Hepatocyte (in vitro differentiated cells): ENCODE measurements around the gene LY86.

Experiments
- EZH2 ChIP-seq: fragments of 200-600 bp; sonication (generic); IDR thresholded peaks from 2 replicates; pipeline ENCODE4 v1.6.1; 2016; ENCODE audit warnings: antibody characterized with exemption, mild to moderate bottlenecking, borderline replicate concordance
- EZH2phosphoT487 ChIP-seq: fragments of 200-600 bp; sonication (generic); IDR thresholded peaks from one replicate; pipeline ENCODE4 v1.6.1; 2018; ENCODE audit warnings: antibody characterized with exemption, mild to moderate bottlenecking, low read depth, moderate library complexity; ENCODE audit not compliant: unreplicated experiment, severe bottlenecking
- TF ChIP-seq, protein P1 (sequence below): fragments of 200-600 bp; sonication (generic); IDR thresholded peaks from 2 replicates; pipeline ENCODE4 v1.5.1; 2016; ENCODE audit warnings: antibody characterized with exemption, mild to moderate bottlenecking; ENCODE audit not compliant: poor library complexity

DNA sequence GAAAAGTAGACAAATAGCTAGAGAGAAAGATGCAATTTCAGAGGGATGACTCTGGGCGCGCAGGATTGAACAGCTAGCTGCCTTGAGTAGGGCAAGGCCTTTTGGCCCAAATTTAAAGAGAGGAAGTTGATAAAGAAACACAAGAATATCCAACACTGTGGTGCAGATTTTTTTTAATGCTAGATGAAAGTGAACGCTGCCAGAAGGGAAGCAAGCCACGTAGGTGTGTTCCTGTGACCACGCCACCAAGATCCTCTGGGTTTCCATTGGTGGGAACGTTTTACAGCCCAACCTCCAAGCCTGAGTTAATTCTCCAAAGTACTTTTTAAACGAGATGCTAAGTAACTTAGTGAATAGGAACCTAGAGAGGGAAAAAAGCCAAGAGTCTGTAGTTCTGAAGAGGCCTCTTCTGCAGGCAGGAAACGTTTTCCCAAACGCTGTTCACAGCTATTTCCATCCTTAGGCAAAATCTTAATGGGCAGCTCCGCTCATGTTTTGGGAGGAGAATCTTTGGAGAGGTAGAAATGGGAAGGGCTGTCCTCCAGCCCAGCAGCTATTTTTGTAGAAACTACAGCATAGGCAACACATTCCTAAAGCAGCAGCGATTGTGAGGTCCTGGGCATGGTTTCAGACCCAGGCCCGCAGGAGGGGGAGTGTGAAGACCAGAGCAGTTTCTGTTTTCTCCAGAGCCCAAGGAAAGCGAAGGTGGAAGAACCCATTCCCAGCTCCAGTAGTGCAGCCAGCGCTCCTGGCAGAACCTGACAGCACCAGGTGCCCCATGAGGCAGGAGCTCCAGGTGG, 8.2 kb downstream of the LY86 start:
- TF ChIP-seq EZH2 (no peak), EZH2phosphoT487 (no peak)
- TF ChIP-seq, protein P1, sequence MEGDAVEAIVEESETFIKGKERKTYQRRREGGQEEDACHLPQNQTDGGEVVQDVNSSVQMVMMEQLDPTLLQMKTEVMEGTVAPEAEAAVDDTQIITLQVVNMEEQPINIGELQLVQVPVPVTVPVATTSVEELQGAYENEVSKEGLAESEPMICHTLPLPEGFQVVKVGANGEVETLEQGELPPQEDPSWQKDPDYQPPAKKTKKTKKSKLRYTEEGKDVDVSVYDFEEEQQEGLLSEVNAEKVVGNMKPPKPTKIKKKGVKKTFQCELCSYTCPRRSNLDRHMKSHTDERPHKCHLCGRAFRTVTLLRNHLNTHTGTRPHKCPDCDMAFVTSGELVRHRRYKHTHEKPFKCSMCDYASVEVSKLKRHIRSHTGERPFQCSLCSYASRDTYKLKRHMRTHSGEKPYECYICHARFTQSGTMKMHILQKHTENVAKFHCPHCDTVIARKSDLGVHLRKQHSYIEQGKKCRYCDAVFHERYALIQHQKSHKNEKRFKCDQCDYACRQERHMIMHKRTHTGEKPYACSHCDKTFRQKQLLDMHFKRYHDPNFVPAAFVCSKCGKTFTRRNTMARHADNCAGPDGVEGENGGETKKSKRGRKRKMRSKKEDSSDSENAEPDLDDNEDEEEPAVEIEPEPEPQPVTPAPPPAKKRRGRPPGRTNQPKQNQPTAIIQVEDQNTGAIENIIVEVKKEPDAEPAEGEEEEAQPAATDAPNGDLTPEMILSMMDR = no peak
